HL-60 (cell line): ENCODE measurements around the gene NPPC.

ENCODE experiments used
- POLR2AphosphoS5 ChIP-seq: IDR thresholded peaks from 2 replicates; pipeline ENCODE4 v1.6.1; 2012; ENCODE audit warnings: low read depth
- SPI1 ChIP-seq: IDR thresholded peaks from 2 replicates; pipeline ENCODE4 v1.6.1; 2012; ENCODE audit warnings: low read depth, mild to moderate bottlenecking, borderline replicate concordance
- TF ChIP-seq, protein P1 (sequence below): IDR thresholded peaks from one replicate; pipeline ENCODE4 v1.5.1; 2011; ENCODE audit warnings: low read length, control low read depth, inconsistent platforms; ENCODE audit not compliant: insufficient read depth
- TF ChIP-seq, protein P2 (sequence below): IDR thresholded peaks from 2 replicates; pipeline ENCODE4 v1.6.1; 2012; ENCODE audit warnings: low read depth; ENCODE audit not compliant: insufficient replicate concordance

DNA sequence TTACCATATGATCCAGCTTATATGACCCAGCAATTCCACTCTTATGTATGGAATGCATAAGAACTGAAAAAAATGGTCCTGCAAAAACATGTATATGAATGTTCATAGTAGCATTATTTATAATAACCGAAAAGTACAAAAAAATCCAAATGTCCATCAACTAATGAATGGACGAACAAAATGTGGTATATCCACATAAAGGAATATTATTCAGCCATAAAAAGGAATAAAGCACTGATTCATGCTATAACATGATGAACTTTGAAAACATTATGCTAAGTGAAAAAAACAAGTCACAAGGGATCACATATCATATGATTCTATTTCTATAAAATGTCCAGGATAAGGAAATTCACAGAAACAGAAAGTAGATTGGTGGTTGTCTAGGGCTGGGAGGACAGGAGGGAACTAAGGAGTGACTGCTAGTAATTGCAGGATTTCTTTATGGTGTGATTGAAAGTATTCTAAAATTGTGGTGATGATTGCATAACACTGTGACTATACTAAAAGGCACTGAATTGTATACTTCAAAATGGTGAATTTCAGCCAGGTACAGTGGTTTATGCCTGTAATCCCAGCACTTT, 25.3 kb upstream of the NPPC start:
- TF ChIP-seq, protein P1, sequence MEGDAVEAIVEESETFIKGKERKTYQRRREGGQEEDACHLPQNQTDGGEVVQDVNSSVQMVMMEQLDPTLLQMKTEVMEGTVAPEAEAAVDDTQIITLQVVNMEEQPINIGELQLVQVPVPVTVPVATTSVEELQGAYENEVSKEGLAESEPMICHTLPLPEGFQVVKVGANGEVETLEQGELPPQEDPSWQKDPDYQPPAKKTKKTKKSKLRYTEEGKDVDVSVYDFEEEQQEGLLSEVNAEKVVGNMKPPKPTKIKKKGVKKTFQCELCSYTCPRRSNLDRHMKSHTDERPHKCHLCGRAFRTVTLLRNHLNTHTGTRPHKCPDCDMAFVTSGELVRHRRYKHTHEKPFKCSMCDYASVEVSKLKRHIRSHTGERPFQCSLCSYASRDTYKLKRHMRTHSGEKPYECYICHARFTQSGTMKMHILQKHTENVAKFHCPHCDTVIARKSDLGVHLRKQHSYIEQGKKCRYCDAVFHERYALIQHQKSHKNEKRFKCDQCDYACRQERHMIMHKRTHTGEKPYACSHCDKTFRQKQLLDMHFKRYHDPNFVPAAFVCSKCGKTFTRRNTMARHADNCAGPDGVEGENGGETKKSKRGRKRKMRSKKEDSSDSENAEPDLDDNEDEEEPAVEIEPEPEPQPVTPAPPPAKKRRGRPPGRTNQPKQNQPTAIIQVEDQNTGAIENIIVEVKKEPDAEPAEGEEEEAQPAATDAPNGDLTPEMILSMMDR = no peak
- TF ChIP-seq POLR2AphosphoS5 (no peak), SPI1 (no peak)
- TF ChIP-seq, protein P2, sequence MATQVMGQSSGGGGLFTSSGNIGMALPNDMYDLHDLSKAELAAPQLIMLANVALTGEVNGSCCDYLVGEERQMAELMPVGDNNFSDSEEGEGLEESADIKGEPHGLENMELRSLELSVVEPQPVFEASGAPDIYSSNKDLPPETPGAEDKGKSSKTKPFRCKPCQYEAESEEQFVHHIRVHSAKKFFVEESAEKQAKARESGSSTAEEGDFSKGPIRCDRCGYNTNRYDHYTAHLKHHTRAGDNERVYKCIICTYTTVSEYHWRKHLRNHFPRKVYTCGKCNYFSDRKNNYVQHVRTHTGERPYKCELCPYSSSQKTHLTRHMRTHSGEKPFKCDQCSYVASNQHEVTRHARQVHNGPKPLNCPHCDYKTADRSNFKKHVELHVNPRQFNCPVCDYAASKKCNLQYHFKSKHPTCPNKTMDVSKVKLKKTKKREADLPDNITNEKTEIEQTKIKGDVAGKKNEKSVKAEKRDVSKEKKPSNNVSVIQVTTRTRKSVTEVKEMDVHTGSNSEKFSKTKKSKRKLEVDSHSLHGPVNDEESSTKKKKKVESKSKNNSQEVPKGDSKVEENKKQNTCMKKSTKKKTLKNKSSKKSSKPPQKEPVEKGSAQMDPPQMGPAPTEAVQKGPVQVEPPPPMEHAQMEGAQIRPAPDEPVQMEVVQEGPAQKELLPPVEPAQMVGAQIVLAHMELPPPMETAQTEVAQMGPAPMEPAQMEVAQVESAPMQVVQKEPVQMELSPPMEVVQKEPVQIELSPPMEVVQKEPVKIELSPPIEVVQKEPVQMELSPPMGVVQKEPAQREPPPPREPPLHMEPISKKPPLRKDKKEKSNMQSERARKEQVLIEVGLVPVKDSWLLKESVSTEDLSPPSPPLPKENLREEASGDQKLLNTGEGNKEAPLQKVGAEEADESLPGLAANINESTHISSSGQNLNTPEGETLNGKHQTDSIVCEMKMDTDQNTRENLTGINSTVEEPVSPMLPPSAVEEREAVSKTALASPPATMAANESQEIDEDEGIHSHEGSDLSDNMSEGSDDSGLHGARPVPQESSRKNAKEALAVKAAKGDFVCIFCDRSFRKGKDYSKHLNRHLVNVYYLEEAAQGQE = no peak
